Endothelial cell of umbilical vein (primary cell): ENCODE measurements around the gene CIAO3. TPM values are rescaled to one million over a fixed set of nuclear protein-coding genes. Genes with fewer than 3 reads are reported as not detected.

Source experiments
- BruUV-seq: library from RNA; stranded (reverse); fragments of 400-500 nt; replicated peaks from 2 replicates; lab custom pipeline; 2021; lab: Mats Ljungman, UMichigan
- CTCF ChIA-PET: fragments of 300-600, 350-600 bp; sonication (Branson Sonifier 250); formaldehyde crosslinking; loops from one replicate; lab custom pipeline; 2021; ENCODE audit warnings: antibody characterized with exemption, inconsistent platforms; lab: Charles Lee
- POLR2A ChIA-PET: fragments of 300-600, 350-600 bp; sonication (Branson Sonifier 250); formaldehyde crosslinking; loops from one replicate; lab custom pipeline; 2021; ENCODE audit warnings: antibody characterized with exemption, inconsistent platforms; lab: Charles Lee
- DNase-seq: peaks from one replicate; pipeline ENCODE4 v3.0.0-alpha.2; 2011; ENCODE audit warnings: low read depth, low spot score
- FAIRE-seq: peaks from 2 replicates; lab custom pipeline; 2011; peaks lifted over from hg19 to GRCh38; lab: Jason Lieb, UNC
- H2AFZ ChIP-seq: 2 replicates; pipeline ENCODE4 v1.6.0; 2012; ENCODE audit warnings: low read depth, low read length, control low read depth, inconsistent platforms
- H3K27ac ChIP-seq: 2 replicates; pipeline ENCODE4 v1.5.1; 2011; ENCODE audit warnings: low read depth, mild to moderate bottlenecking, control low read depth, low read length, moderate library complexity; ENCODE audit not compliant: insufficient read depth
- H3K27me3 ChIP-seq, 2 experiments: 2 replicates each; pipeline versions ENCODE4 v1.6.0 to v1.6.1; 2011; ENCODE audit warnings: low read length in 2 of 2, mixed read lengths in 1 of 2; ENCODE audit not compliant: control insufficient read depth in 2 of 2, insufficient read depth in 2 of 2
- H3K36me3 ChIP-seq, 2 experiments: 2 replicates in 1 of 2; 3 replicates in 1 of 2; pipeline ENCODE4 v1.5.1; 2011; ENCODE audit warnings: low read length in 2 of 2, mild to moderate bottlenecking in 1 of 2, moderate library complexity in 1 of 2; ENCODE audit not compliant: control insufficient read depth in 2 of 2, insufficient read depth in 2 of 2; ENCODE audit errors: extremely low read depth in 1 of 2
- H3K4me1 ChIP-seq: 3 replicates; pipeline ENCODE4 v1.5.1; 2011; ENCODE audit warnings: mild to moderate bottlenecking, low read length; ENCODE audit not compliant: control insufficient read depth, insufficient read depth; ENCODE audit errors: extremely low read depth
- H3K4me2 ChIP-seq: 2 replicates; pipeline ENCODE4 v1.6.1; 2011; ENCODE audit warnings: low read length, control low read depth, mixed read lengths; ENCODE audit not compliant: insufficient read depth
- H3K4me3 ChIP-seq, 3 experiments: fragments of 200-600 bp in 1 of 3; sonication (generic), shearing (Covaris generic) in 1 of 3; replicated peaks in 1 of 3; 2 replicates each; pipeline ENCODE4 v1.5.1; 2011 to 2016; ENCODE audit warnings: control low read depth in 3 of 3, low read length in 3 of 3, mild to moderate bottlenecking in 2 of 3, inconsistent platforms in 1 of 3, low read depth in 1 of 3, moderate library complexity in 1 of 3; ENCODE audit not compliant: insufficient read depth in 1 of 3
- H3K79me2 ChIP-seq: 2 replicates; pipeline ENCODE4 v1.6.0; 2012; ENCODE audit warnings: low read length, inconsistent platforms; ENCODE audit not compliant: control insufficient read depth, insufficient read depth
- H3K9ac ChIP-seq: replicated peaks from 2 replicates; pipeline ENCODE3; 2011; ENCODE audit warnings: low read length, control low read depth; ENCODE audit not compliant: insufficient read depth; ENCODE audit errors: extremely low read depth
- H3K9me1 ChIP-seq: replicated peaks from 3 replicates; pipeline ENCODE4 v1.6.0; 2011; ENCODE audit warnings: mild to moderate bottlenecking, low read length; ENCODE audit not compliant: control insufficient read depth, insufficient read depth; ENCODE audit errors: extremely low read depth
- H3K9me3 ChIP-seq: replicated peaks from 2 replicates; pipeline ENCODE4 v1.5.1; 2012; ENCODE audit warnings: low read length, inconsistent platforms; ENCODE audit not compliant: control insufficient read depth, insufficient read depth
- H4K20me1 ChIP-seq: replicated peaks from 2 replicates; pipeline ENCODE3; 2011; ENCODE audit warnings: mild to moderate bottlenecking, low read length; ENCODE audit not compliant: control insufficient read depth, insufficient read depth; ENCODE audit errors: extremely low read depth
- CTCF ChIP-seq, 2 donors: IDR thresholded peaks; 1 replicate in 1 of 2; 2 replicates in 1 of 2; pipeline ENCODE4 v1.5.1; 2011; ENCODE audit warnings: low read length in 2 of 2, mild to moderate bottlenecking in 2 of 2, moderate library complexity in 2 of 2, control low read depth in 1 of 2, inconsistent platforms in 1 of 2, low read depth in 1 of 2; ENCODE audit not compliant: insufficient read depth in 1 of 2; ENCODE audit errors: extremely low read depth in 1 of 2
- EZH2 ChIP-seq: IDR thresholded peaks from 2 replicates; pipeline ENCODE4 v1.6.1; 2012; ENCODE audit warnings: borderline replicate concordance, low read depth, mild to moderate bottlenecking, moderate library complexity, low read length, inconsistent platforms; ENCODE audit not compliant: severe bottlenecking
- FOS ChIP-seq: IDR thresholded peaks from 2 replicates; pipeline ENCODE4 v1.6.1; 2011; ENCODE audit warnings: mild to moderate bottlenecking, low read length, moderate library complexity, borderline replicate concordance; ENCODE audit not compliant: insufficient read depth
- GATA2 ChIP-seq: IDR thresholded peaks from 2 replicates; pipeline ENCODE4 v1.7.0; 2011; ENCODE audit warnings: low read depth, mild to moderate bottlenecking, moderate library complexity, mixed read lengths, low read length; ENCODE audit not compliant: insufficient read length, insufficient read depth
- JUN ChIP-seq: IDR thresholded peaks from 2 replicates; pipeline ENCODE4 v1.6.1; 2011; ENCODE audit warnings: borderline replicate concordance, low read depth; ENCODE audit not compliant: insufficient read length, insufficient read depth
- MAX ChIP-seq: IDR thresholded peaks from 2 replicates; pipeline ENCODE4 v1.6.1; 2011; ENCODE audit not compliant: insufficient read depth, insufficient read length
- MYC ChIP-seq: IDR thresholded peaks from one replicate; pipeline ENCODE4 v1.6.1; 2011; ENCODE audit warnings: mild to moderate bottlenecking, low read depth, low read length
- POLR2A ChIP-seq: IDR thresholded peaks from 2 replicates; pipeline ENCODE4 v1.6.1; 2012; ENCODE audit warnings: low read depth, mild to moderate bottlenecking, control low read depth, low read length
- POLR2AphosphoS5 ChIP-seq: IDR thresholded peaks from 2 replicates; pipeline ENCODE4 v1.6.1; 2012; ENCODE audit warnings: low read depth, mild to moderate bottlenecking, control low read depth, low read length, moderate library complexity; ENCODE audit not compliant: insufficient read depth
- dilution Hi-C: fragments of 300-500 bp; cut with MboI; formaldehyde crosslinking; loops from one replicate; pipeline ENCODE4 v1.15.0; 2019; ENCODE audit warnings: low sequenced_read_pairs; ENCODE audit not compliant: extremely low pct_ligation_motif_present
- intact Hi-C: fragments of 100-400 bp; cut with micrococcal nuclease; formaldehyde crosslinking; loops from one replicate; pipeline ENCODE4 v1.10.0; 2022
- polyA plus RNA-seq, 4 experiments: library from polyadenylated mRNA; depleted of rRNA in 3 of 4; stranded (reverse) in 3 of 4; unstranded in 1 of 4; fragments of >200 nt; gene quantifications; 2 replicates each; pipeline versions ENCODE4 v1.2.1 to v1.2.3, GENCODE V29; 2011 to 2012; ENCODE audit warnings: missing spikeins in 1 of 4
- total RNA-seq: library from RNA; stranded (reverse); gene quantifications from 2 replicates; pipeline ENCODE4 v1.2.3, GENCODE V29; 2021

The CIAO3 gene
- total and polyA plus RNA-seq, 2 donors (not counting 3 experiments of a cell fraction or from before 2014, with no cell fraction given), result 23.1 to 33.8 TPM

DNA sequence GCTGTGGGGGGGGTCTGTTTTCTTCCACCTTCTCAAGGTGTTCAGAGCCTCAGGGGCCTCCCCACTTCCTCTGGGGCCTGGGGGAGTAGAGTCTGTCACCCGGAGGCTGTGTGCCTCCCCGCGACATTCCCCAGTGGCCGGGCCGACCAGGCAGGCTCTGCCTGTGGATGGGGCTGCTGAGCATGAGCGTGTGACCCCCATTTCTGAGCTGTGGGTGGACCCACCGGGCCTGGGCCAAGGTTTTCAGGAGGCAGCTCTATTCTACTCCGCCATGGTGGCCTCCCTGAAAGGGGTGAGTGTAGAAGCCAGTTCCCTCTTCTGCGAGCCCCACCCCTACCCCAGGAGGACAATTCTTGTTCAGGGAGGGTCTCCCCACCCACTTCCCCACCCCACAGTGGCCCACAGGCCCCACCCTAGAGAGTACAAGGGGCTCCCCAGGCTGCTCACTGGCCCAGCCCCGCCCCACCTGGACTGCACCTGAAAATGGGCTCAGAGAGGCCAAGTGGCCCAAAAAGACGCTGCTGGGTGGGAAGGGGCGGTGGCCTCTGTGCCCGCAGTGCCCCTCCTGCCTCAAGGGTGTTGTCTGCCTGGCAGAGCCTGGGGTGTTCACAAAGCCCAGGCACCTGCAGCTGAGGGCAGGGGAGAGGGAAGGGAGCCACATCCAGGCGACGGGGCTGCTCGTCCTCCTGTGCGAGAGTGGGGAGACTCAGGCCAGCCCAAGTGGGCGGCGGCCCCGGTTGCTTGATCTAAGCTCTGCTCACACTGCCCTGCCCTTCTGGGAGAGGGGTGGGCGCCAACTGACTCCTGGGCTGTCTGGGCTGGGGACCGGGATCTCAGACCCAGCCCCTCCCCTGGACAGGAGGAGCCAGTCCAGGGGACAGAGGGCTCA, 21.1 kb upstream of the CIAO3 start:
- no peak for FAIRE-seq
- Histone ChIP-seq H3K9me3 (no peaks in the 10 kb centered on the region), H3K4me1 (no peaks in the 10 kb centered on the region), H3K4me3 (no peak overlapping the region), H3K79me2 (no peaks in the 10 kb centered on the region), H3K27ac (no peak overlapping the region), H4K20me1 (no peaks in the 10 kb centered on the region), H2AFZ (no peak overlapping the region), H3K4me2 (no peak overlapping the region), H3K9ac (no peak overlapping the region), H3K36me3 (no peaks in the 10 kb centered on the region), H3K9me1 (no peaks in the 10 kb centered on the region), H3K27me3 (no peaks in the 10 kb centered on the region)
- CTCF ChIA-PET, result interaction anchor here (1.3 kb wide), 1 partner anchor 29 kb away, joined by 3 read pairs; no protein-coding TSS in a partner anchor
- dilution Hi-C loops, result no loop called here
- TF ChIP-seq FOS, result no peak
- no peak for TF ChIP-seq MYC
- TF ChIP-seq POLR2A, result no peak
- no peak for TF ChIP-seq GATA2
- TF ChIP-seq JUN, result no peak
- TF ChIP-seq CTCF (IDR thresholded peaks at IDR 0.05; ENCODE audit: extremely low read depth in 1 of 2, insufficient read depth in 1 of 2, low read depth in 1 of 2, low read length in 2 of 2), result no peak
- no peak for TF ChIP-seq MAX
- no peak for TF ChIP-seq POLR2AphosphoS5
- TF ChIP-seq EZH2, result no peak
- BruUV-seq, result no TSS peak
- POLR2A ChIA-PET, result no interaction called here
- no peak for DNase-seq
- intact Hi-C loops, result no loop called here
